HepG2 (cell line): ENCODE measurements around the gene SCAPER. TPM values are rescaled to one million over a fixed set of nuclear protein-coding genes. Genes with fewer than 3 reads are reported as not detected.

Experiments used
- ATAD3A ChIP-seq: sonication (generic); formaldehyde crosslinking; IDR thresholded peaks from 2 replicates; pipeline ENCODE4 v1.4.0; 2020; ENCODE audit warnings: missing genetic modification reagents
- FOSL1 ChIP-seq: sonication (generic); formaldehyde crosslinking; IDR thresholded peaks from 2 replicates; pipeline ENCODE4 v1.9.0; 2021; ENCODE audit warnings: missing genetic modification reagents, borderline replicate concordance
- FOXA1 ChIP-seq, 2 experiments: fragments of 450-650 bp in 1 of 2; sonication (generic) in 1 of 2; formaldehyde crosslinking in 1 of 2; IDR thresholded peaks; 2 replicates each; pipeline versions ENCODE4 v1.4.0 to v1.6.1; 2016 to 2020; ENCODE audit warnings: missing genetic modification reagents in 1 of 2
- ISL2 ChIP-seq: sonication (generic); formaldehyde crosslinking; IDR thresholded peaks from 2 replicates; pipeline ENCODE4 v1.5.0; 2020; ENCODE audit warnings: missing genetic modification reagents
- MAZ ChIP-seq, 2 experiments: sonication (generic) in 1 of 2; formaldehyde crosslinking in 1 of 2; IDR thresholded peaks; 2 replicates each; pipeline versions ENCODE4 v1.5.0 to v1.6.1; 2012 to 2020; ENCODE audit warnings: low read depth in 2 of 2, mild to moderate bottlenecking in 2 of 2, borderline replicate concordance in 1 of 2, improper control_type of control experiment in 1 of 2, low read length in 1 of 2, missing genetic modification reagents in 1 of 2, moderate library complexity in 1 of 2
- MBD4 ChIP-seq: IDR thresholded peaks from 2 replicates; pipeline ENCODE4 v1.6.1; 2012; ENCODE audit warnings: low read length, inconsistent platforms, borderline replicate concordance
- MEF2D ChIP-seq: sonication (generic); formaldehyde crosslinking; IDR thresholded peaks from 2 replicates; pipeline ENCODE4 v1.5.1; 2020; ENCODE audit warnings: mild to moderate bottlenecking, missing genetic modification reagents
- RAD51 ChIP-seq: fragments of 450-650 bp; IDR thresholded peaks from 2 replicates; pipeline ENCODE4 v1.6.1; 2016; ENCODE audit warnings: borderline replicate concordance
- SATB2 ChIP-seq: sonication (generic); formaldehyde crosslinking; IDR thresholded peaks from 2 replicates; pipeline ENCODE4 v1.5.0; 2020; ENCODE audit warnings: missing genetic modification reagents
- SKI ChIP-seq: fragments of 450-650 bp; IDR thresholded peaks from one replicate; pipeline ENCODE4 v1.6.1; 2018; ENCODE audit warnings: mild to moderate bottlenecking; ENCODE audit not compliant: partially characterized antibody
- SMAD3 ChIP-seq: sonication (generic); formaldehyde crosslinking; IDR thresholded peaks from 2 replicates; pipeline ENCODE4 v1.4.0; 2020; ENCODE audit warnings: missing genetic modification reagents
- SMYD3 ChIP-seq: sonication (generic); formaldehyde crosslinking; IDR thresholded peaks from 2 replicates; pipeline ENCODE4 v1.8.1; 2023; ENCODE audit warnings: mild to moderate bottlenecking, missing genetic modification reagents
- XBP1 ChIP-seq: sonication (generic); formaldehyde crosslinking; IDR thresholded peaks from 2 replicates; pipeline ENCODE4 v1.5.0; 2020; ENCODE audit warnings: missing genetic modification reagents
- ZFP90 ChIP-seq: sonication (generic); formaldehyde crosslinking; IDR thresholded peaks from 2 replicates; pipeline ENCODE4 v1.8.0; 2022; ENCODE audit warnings: missing genetic modification reagents, mild to moderate bottlenecking, inconsistent platforms, borderline replicate concordance
- ZFX ChIP-seq: sonication (generic); formaldehyde crosslinking; IDR thresholded peaks from 2 replicates; pipeline ENCODE4 v1.4.0; 2020; ENCODE audit warnings: mild to moderate bottlenecking, low read depth, missing genetic modification reagents, moderate library complexity
- ZNF232 ChIP-seq: sonication (generic); formaldehyde crosslinking; IDR thresholded peaks from 2 replicates; pipeline ENCODE4 v1.4.0; 2020; ENCODE audit warnings: missing genetic modification reagents, borderline replicate concordance
- ZNF317 ChIP-seq: sonication (generic); formaldehyde crosslinking; IDR thresholded peaks from 2 replicates; pipeline ENCODE4 v1.5.0; 2020; ENCODE audit warnings: mild to moderate bottlenecking, missing genetic modification reagents
- ZSCAN12 ChIP-seq: sonication (generic); formaldehyde crosslinking; IDR thresholded peaks from 2 replicates; pipeline ENCODE4 v1.9.0; 2021; ENCODE audit warnings: mild to moderate bottlenecking, missing genetic modification reagents
- polyA plus RNA-seq, 8 experiments: library from polyadenylated mRNA; depleted of rRNA in 3 of 8; stranded (reverse) in 7 of 8; unstranded in 1 of 8; fragments of >200 nt; fragmentation: Illumina TruSeq in 4 of 8; extraction: Trizol in 4 of 8; gene quantifications; 2 replicates each; pipeline versions ENCODE4 v1.2.1 to v1.2.3, GENCODE V29; 2011 to 2016; ENCODE audit warnings: low read depth in 4 of 8, missing spikeins in 1 of 8, mixed read lengths in 1 of 8; ENCODE audit not compliant: insufficient read depth in 1 of 8
- total RNA-seq, 5 experiments: library from RNA; depleted of rRNA; stranded (reverse); fragments of >200 nt; fragmentation: Illumina TruSeq; extraction: Trizol; gene quantifications; 2 replicates each; pipeline ENCODE4 v1.2.3, GENCODE V29; 2016; ENCODE audit warnings: low read depth in 1 of 5
- TF ChIP-seq, protein P1 (sequence below): sonication (generic); formaldehyde crosslinking; IDR thresholded peaks from 2 replicates; pipeline ENCODE4 v1.5.0; 2020; ENCODE audit warnings: missing genetic modification reagents, mild to moderate bottlenecking, borderline replicate concordance
- TF ChIP-seq, protein P2 (sequence below): sonication (generic); formaldehyde crosslinking; IDR thresholded peaks from 2 replicates; pipeline ENCODE4; 2020; ENCODE audit warnings: missing genetic modification reagents, mild to moderate bottlenecking, borderline replicate concordance
- TF ChIP-seq, protein P3 (sequence below): sonication (generic); formaldehyde crosslinking; IDR thresholded peaks from 2 replicates; pipeline ENCODE4 v1.4.0; 2020; ENCODE audit warnings: missing genetic modification reagents, borderline replicate concordance

SCAPER gene
- total and polyA plus RNA-seq, 2 of the 13 experiments (the other 11 are each of a cell fraction or from before 2014, with no cell fraction given), result 4.3 to 10.5 TPM

DNA sequence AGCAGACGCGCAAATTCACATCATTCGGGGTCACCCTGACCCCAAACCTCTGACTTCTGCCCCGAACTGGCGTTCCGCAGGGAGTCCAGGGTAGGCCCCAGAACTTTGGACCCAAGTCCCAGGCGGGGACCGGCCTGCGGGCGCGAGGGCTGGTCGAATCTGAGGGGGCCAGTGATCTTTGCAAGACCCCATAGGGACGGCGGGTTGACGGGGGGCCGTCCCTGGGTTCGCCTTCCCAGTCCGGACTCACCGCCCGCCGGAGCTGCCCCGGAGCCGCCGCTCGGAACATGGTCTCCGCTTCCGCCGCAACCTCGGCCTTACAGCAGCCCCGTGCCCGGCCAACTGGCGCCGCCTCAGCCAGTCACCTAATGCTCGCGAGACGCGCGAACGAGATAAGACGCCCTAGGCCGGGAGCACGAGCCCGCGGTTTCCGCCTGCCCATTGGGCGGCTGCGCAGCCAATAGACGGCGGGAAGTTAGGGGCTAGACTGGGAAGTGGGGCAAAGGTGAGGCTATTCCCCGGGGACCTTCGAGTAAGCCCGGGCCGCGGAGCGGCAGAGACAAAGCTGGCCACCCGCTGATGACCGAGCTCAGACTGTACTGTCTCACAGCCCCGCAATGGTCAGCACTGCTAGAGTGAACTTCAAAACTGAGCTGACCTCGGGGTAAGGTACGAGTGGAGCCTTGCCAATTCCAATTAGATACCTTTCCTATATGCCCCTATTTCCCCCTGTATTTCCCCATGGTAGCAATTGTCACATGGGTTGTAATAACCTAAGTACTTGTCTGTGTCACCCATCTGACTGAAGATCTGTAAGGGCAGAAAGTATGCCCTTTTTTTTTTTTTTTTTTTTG lies 593.8 kb downstream of the SCAPER start, which contains the start of gene ETFA (continued):
- TF ChIP-seq ZNF232 (peak; percentile 35; the same call in 1 of the 2 replicates), SMYD3 (CRISPR knock-in tag) (no peak), FOXA1 (IDR thresholded peaks at IDR 0.05) (no peak), FOXA1 (CRISPR knock-in tag; IDR thresholded peaks at IDR 0.05) (0 out of 2 replicates have a peak, but pooled peaks have one; percentile 15), SMAD3 (CRISPR knock-in tag) (peak; percentile 78), SATB2 (CRISPR knock-in tag) (no peak), FOSL1 (CRISPR knock-in tag) (no peak), ATAD3A (CRISPR knock-in tag) (no peak), ZNF317 (peak; percentile 58; the same call in 1 of the 2 replicates), MBD4 (no peak), MEF2D (CRISPR knock-in tag) (peak; percentile 72), ZFX (CRISPR knock-in tag) (peak; percentile 99), RAD51 (no peak), MAZ (IDR thresholded peaks at IDR 0.05; ENCODE audit: borderline replicate concordance, low read depth, low read length) (no peak), MAZ (CRISPR knock-in tag; IDR thresholded peaks at IDR 0.05; ENCODE audit: low read depth) (peak; percentile 75; the same call in 1 of the 2 replicates), ISL2 (CRISPR knock-in tag) (0 out of 2 replicates have a peak, but pooled peaks have one; percentile 34), SKI (no peak), ZFP90 (CRISPR knock-in tag) (no peak; the same call in 1 of the 2 replicates), ZSCAN12 (CRISPR knock-in tag) (no peak; the same call in 1 of the 2 replicates), XBP1 (no peak)
- TF ChIP-seq, protein P1, sequence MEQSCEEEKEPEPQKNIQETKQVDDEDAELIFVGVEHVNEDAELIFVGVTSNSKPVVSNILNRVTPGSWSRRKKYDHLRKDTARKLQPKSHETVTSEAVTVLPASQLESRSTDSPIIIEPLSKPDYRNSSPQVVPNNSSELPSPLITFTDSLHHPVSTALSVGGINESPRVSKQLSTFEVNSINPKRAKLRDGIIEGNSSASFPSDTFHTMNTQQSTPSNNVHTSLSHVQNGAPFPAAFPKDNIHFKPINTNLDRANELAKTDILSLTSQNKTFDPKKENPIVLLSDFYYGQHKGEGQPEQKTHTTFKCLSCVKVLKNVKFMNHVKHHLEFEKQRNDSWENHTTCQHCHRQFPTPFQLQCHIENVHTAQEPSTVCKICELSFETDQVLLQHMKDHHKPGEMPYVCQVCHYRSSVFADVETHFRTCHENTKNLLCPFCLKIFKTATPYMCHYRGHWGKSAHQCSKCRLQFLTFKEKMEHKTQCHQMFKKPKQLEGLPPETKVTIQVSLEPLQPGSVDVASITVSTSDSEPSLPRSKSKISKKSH (CRISPR knock-in tag), result peak; percentile 92
- TF ChIP-seq, protein P2, sequence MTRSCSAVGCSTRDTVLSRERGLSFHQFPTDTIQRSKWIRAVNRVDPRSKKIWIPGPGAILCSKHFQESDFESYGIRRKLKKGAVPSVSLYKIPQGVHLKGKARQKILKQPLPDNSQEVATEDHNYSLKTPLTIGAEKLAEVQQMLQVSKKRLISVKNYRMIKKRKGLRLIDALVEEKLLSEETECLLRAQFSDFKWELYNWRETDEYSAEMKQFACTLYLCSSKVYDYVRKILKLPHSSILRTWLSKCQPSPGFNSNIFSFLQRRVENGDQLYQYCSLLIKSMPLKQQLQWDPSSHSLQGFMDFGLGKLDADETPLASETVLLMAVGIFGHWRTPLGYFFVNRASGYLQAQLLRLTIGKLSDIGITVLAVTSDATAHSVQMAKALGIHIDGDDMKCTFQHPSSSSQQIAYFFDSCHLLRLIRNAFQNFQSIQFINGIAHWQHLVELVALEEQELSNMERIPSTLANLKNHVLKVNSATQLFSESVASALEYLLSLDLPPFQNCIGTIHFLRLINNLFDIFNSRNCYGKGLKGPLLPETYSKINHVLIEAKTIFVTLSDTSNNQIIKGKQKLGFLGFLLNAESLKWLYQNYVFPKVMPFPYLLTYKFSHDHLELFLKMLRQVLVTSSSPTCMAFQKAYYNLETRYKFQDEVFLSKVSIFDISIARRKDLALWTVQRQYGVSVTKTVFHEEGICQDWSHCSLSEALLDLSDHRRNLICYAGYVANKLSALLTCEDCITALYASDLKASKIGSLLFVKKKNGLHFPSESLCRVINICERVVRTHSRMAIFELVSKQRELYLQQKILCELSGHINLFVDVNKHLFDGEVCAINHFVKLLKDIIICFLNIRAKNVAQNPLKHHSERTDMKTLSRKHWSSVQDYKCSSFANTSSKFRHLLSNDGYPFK (CRISPR knock-in tag), result peak; percentile 85; the same call in 1 of the 2 replicates
- TF ChIP-seq, protein P3, sequence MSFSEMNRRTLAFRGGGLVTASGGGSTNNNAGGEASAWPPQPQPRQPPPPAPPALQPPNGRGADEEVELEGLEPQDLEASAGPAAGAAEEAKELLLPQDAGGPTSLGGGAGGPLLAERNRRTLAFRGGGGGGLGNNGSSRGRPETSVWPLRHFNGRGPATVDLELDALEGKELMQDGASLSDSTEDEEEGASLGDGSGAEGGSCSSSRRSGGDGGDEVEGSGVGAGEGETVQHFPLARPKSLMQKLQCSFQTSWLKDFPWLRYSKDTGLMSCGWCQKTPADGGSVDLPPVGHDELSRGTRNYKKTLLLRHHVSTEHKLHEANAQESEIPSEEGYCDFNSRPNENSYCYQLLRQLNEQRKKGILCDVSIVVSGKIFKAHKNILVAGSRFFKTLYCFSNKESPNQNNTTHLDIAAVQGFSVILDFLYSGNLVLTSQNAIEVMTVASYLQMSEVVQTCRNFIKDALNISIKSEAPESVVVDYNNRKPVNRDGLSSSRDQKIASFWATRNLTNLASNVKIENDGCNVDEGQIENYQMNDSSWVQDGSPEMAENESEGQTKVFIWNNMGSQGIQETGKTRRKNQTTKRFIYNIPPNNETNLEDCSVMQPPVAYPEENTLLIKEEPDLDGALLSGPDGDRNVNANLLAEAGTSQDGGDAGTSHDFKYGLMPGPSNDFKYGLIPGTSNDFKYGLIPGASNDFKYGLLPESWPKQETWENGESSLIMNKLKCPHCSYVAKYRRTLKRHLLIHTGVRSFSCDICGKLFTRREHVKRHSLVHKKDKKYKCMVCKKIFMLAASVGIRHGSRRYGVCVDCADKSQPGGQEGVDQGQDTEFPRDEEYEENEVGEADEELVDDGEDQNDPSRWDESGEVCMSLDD (CRISPR knock-in tag), result peak; percentile 62; the same call in 1 of the 2 replicates
